GM18502 (cell line): ENCODE results near the gene BAHD1.
"Not testable (repeated sequence)": the region's sequence is repeated elsewhere in the genome, so short reads cannot be mapped to it uniquely, and the experiment has no call there.

ENCODE experiments used
- ATAC-seq: cut with Tn5 transposase; IDR thresholded peaks from one replicate; pipeline ENCODE4 v1.9.1; 2021; ENCODE audit warnings: mild to moderate bottlenecking; ENCODE audit not compliant: unreplicated experiment, poor library complexity

BAHD1 gene

DNA sequence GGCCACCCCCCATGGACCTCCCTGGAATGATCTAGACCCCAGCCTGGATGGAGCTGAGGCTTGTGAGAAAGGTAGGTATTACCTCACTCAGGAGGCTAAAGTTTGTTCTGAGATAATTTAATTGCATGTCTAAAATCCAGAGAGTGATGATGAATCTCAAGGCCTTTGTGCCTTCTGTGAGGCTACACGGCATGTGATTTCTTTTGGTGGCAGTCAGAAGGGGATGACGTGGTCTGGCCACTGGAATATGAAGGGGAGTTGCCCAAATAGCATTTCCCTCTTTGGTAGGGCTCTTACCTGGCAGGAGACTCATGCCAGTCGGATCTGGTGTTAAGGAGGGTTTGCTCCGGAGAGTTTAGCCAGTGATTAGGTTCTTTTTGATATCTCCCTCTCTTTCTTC lies 2.5 kb downstream of the BAHD1 start:
- ATAC-seq = no peak

GRCh38 chr15:40443846-40444245 lies 3.1 kb downstream of the BAHD1 start:
- ATAC-seq = no peak

- ATAC-seq = no peak
Measured at GRCh38 chr15:40444736-40445135, 4.0 kb downstream of the BAHD1 start.

DNA sequence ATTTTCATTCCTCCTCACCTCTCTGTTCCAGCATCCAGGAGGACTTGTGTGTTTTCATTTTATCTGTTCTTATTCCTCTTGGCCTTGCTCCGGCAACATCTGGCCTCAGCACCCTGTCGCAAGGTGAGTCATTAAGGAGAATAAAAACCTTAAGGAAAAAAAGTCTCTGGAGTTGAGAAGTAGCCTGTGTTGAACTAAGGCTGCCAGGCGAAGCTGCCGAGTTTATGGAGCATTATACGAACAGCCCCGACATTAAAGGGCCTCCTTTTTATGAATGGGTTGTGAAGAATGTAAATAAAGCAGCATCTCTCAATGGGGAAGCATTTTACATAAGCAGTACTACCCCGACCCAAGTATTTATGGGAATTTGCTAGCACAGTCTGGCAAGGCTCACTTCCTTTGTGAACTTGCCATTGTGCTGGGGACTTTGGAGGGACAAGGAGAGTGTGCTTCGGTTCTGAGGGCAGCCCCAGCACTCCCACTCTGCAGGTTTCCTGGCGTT lies 4.7 kb downstream of the BAHD1 start:
- ATAC-seq = no peak

- no peak for ATAC-seq
Measured at GRCh38 chr15:40446144-40446543, 5.4 kb downstream of the BAHD1 start.

DNA sequence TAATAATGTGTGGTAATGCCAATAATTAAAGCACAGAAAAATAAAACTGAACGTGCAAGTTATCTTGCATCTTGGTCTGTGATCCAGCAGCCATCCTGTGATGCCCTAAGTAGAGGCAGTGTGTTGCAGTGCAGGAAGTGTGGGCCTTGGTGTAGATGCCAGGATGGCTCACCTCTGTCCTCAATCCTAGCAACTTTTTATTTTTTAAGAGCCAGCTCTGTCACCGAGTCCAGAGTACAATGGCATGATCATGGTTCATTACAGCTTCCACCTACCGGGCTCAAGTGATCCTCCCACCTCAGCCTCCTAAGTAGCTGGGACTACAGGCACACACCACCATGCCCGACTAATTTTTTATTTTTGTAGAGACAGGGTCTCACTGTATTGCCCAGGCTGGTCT lies 7.6 kb downstream of the BAHD1 start:
- ATAC-seq = no peak

GRCh38 chr15:40449275-40449674 lies 8.5 kb downstream of the BAHD1 start:
- no peak for ATAC-seq

DNA sequence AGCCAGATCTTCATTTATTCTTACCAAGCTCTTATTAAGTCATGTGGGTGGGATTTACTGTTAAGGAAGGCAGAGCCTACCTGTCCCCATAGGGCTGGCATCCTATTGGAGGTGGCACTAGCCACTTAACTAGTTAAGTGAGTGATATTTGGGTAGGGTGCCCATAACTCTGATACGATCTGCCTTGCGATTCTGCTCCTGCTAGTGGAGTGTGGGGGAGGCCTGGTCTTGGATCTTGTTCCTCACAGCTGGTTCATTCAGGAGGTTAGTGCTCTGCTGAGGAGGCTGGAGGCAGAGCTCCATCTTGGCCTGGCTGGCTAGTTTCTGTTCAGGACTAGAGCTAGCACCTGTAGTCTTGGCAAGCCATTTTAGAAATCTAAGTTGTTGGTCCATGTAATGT lies 9.3 kb downstream of the BAHD1 start:
- no peak for ATAC-seq

GRCh38 chr15:40451527-40452158 lies 10.9 kb downstream of the BAHD1 start:
- no peak for ATAC-seq

GRCh38 chr15:40452296-40453090 lies 11.7 kb downstream of the BAHD1 start:
- ATAC-seq = peak; percentile 61

DNA sequence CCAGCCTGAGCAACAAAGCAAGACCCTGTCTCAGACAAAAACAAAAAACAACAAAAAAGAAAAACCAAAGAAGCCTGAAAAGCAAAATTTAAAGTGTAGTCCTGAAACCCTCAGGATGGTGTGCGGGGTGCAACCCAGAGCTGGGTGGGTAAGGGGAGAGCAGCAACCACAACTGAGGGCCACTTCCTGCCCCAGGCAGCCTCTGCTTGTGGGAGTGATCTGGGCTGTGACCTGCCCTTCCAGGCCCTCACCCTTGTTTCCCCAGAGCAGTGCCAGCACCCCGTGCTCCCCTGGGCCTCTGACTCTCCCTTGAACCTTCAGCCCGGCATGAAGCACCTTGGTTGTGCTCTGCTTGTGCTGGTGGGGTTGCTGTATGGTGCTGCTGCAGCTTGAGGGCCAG lies 13.2 kb downstream of the BAHD1 start:
- ATAC-seq = not testable (repeated sequence)

DNA sequence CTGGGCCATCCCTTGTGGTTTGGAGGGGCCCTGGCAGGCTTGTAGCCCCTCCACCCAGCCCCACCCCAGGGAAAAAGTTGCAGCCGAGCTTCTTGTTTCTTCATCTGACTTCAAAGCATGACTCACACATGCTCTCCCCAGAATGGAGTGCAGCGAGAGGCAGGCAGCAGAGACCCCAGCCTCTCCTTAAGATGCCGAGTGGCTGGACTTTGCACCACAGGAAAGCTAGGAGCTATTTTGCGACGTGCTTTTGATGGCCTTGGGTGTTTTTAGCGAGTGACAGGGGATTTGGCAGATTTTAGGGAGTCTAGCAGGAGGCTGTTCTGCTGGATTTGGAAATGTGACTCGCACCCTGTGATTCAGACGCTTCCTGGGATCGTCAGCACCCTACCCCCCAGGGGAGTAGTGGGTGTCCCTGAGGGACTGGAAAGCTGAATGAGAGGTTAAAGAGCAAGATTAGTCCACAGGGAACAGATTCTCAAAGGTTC lies 14.2 kb downstream of the BAHD1 start:
- no peak for ATAC-seq

- ATAC-seq = no peak
Measured at GRCh38 chr15:40456299-40456712, 15.6 kb downstream of the BAHD1 start.

GRCh38 chr15:40456738-40457137 lies 16.0 kb downstream of the BAHD1 start:
- ATAC-seq = no peak

DNA sequence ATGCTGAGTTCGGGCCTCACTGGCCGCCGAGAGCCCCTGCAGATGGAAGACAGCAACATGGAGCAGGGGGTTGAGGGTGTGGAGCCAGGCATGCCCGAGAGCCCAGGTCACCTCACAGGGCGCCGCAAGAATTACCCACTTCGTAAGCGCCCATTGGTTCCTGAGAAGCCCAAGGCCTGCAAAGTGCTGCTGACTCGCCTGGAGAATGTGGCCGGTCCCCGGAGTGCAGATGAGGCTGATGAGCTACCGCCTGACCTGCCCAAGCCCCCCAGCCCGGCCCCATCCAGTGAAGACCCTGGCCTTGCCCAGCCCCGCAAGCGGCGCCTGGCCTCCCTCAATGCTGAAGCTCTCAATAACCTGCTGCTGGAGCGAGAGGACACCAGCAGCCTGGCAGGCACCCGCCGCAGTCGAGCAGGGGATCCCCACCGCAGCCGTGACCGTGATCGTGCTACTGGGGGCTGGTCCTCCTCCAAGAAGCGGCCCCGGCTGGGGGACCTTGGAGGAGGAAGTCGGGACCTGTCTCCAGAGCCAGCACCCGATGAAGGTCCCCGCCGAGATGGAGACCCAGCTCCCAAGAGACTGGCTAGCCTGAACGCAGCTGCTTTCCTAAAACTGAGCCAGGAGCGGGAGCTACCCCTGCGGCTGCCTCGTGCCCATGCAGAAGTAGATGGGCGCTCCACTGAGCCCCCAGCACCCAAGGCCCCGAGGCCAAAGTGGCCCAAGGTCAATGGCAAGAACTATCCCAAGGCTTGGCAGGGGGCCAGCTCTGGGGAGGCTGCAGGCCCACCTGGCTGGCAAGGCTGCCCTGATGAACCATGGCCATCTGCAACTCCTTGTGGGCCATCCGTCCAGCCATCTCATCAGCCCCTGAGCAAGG lies 18.0 kb downstream of the BAHD1 start:
- no peak for ATAC-seq

GRCh38 chr15:40459391-40460015 lies 18.8 kb downstream of the BAHD1 start:
- no peak for ATAC-seq

- no peak for ATAC-seq
Measured at GRCh38 chr15:40460404-40460803, 19.7 kb downstream of the BAHD1 start.

GRCh38 chr15:40461958-40462357 lies 21.2 kb downstream of the BAHD1 start:
- ATAC-seq = no peak

GRCh38 chr15:40463279-40463678 lies 22.5 kb downstream of the BAHD1 start:
- no peak for ATAC-seq

GRCh38 chr15:40463886-40464545 lies 23.3 kb downstream of the BAHD1 start:
- no peak for ATAC-seq
